Brain microvascular endothelial cell (primary cell): ENCODE results near the gene CDC42EP5.

Experiments used
- DNase-seq: peaks from one replicate; pipeline ENCODE4 v3.0.0-alpha.2; 2020
- H3K27ac ChIP-seq: fragments of 250-450 bp; sonication (Bioruptor Pico); 2 replicates; pipeline ENCODE4 v1.5.1; 2020; ENCODE audit warnings: mild to moderate bottlenecking, moderate library complexity
- H3K27me3 ChIP-seq: fragments of 250-450 bp; sonication (Bioruptor Pico); replicated peaks from 2 replicates; pipeline ENCODE4 v1.5.1; 2020; ENCODE audit warnings: mild to moderate bottlenecking
- H3K36me3 ChIP-seq: fragments of 250-450 bp; sonication (Bioruptor Pico); replicated peaks from 2 replicates; pipeline ENCODE4 v1.5.1; 2020; ENCODE audit warnings: mild to moderate bottlenecking
- H3K4me3 ChIP-seq: 2 replicates; pipeline ENCODE4 v1.5.1; 2011; ENCODE audit warnings: low read depth, mild to moderate bottlenecking, control low read depth, low read length, moderate library complexity
- in situ Hi-C: cut with HindIII; loops from 2 replicates; pipeline ENCODE4 v1.10.0; 2017; ENCODE audit warnings: low sequenced_read_pairs, low pct_ligation_motif_present
- TF ChIP-seq, protein P1 (sequence below): IDR thresholded peaks from 2 replicates; pipeline ENCODE4 v1.5.1; 2011; ENCODE audit warnings: low read depth, mild to moderate bottlenecking, moderate library complexity, low read length, control low read depth, inconsistent platforms; ENCODE audit errors: missing control alignments

Gene CDC42EP5

GRCh38 chr19:54440641-54441040 is 32.5 kb downstream of the CDC42EP5 start:
- no peak for DNase-seq
- no peak overlapping the region for H3K27ac ChIP-seq
- TF ChIP-seq, protein P1, sequence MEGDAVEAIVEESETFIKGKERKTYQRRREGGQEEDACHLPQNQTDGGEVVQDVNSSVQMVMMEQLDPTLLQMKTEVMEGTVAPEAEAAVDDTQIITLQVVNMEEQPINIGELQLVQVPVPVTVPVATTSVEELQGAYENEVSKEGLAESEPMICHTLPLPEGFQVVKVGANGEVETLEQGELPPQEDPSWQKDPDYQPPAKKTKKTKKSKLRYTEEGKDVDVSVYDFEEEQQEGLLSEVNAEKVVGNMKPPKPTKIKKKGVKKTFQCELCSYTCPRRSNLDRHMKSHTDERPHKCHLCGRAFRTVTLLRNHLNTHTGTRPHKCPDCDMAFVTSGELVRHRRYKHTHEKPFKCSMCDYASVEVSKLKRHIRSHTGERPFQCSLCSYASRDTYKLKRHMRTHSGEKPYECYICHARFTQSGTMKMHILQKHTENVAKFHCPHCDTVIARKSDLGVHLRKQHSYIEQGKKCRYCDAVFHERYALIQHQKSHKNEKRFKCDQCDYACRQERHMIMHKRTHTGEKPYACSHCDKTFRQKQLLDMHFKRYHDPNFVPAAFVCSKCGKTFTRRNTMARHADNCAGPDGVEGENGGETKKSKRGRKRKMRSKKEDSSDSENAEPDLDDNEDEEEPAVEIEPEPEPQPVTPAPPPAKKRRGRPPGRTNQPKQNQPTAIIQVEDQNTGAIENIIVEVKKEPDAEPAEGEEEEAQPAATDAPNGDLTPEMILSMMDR = no peak
- peaks cover 13% of the 10 kb centered on the region for H3K36me3 ChIP-seq
- no peaks in the 10 kb centered on the region for H3K27me3 ChIP-seq
- H3K4me3 ChIP-seq = no peak overlapping the region
- in situ Hi-C loops = no loop called here

DNA sequence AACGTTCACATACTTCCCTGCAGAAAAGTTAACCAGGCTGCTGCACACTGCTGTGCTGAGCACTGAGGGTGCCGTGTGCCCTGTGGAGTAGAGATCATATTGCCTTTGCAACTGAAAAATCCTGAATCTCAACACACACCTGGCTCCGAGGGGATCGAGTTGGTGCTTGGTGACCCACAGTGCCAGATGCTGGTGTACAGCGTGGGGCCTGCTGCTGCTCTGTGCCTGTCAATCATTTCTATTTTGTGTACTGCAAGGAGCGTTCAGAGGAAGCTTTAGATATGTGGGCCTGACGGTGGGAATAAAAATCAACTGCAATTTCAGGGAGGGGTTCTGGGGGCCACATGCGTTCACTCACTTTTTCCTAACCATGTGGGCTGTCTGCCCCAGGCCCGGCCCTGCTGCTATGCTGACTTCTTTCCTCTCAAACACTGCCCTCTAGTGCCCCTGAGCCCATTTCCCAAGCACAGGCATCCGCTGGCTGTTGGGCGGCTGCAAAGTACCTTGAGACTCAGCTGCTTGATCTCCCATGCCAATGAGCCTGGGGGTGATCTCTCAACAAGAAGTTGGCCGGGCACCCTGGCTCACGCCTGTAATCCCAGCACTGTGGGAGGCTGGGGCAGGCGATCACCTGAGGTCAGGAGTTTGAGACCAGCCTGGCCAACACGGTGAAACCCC is 33.8 kb downstream of the CDC42EP5 start:
- H3K36me3 ChIP-seq = peaks cover 5% of the 10 kb centered on the region
- in situ Hi-C loops = no loop called here
- TF ChIP-seq, protein P1 = peak; percentile 75
- H3K27ac ChIP-seq = no peak overlapping the region
- no peak overlapping the region for H3K4me3 ChIP-seq
- H3K27me3 ChIP-seq = no peaks in the 10 kb centered on the region
- DNase-seq = peak; percentile 52

GRCh38 chr19:54436628-54437252 is 36.4 kb downstream of the CDC42EP5 start:
- in situ Hi-C loops = no loop called here
- Histone ChIP-seq H3K27me3 (no peaks in the 10 kb centered on the region), H3K27ac (no peak overlapping the region), H3K4me3 (no peak overlapping the region), H3K36me3 (peaks cover 3% of the 10 kb centered on the region)
- TF ChIP-seq, protein P1 = no peak
- DNase-seq = no peak

DNA sequence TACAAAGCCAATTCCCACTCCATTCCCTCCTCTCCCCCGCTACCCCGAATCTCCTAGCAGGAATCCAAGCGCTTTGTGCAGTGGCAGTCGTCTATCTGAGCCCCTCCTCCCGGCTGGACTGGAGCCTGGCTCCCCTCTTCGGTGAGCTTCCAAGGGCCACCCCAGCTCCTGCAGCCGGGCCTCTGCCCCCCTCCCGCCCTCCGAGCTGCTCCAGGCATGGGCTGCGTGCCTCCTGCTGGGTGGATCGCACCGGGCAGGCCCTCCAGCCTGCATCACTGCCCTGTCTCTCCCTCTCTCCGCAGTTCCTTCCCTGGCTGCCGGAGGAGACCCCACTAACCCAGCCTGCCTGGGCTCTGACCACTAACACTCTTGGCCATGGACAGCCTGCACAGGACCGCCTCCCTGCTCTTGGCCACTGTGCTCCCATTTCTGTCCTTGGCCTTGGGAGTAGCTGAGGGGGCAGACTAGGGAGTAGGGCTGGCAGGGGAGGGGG is 37.0 kb downstream of the CDC42EP5 start:
- in situ Hi-C loops = no loop called here
- TF ChIP-seq, protein P1 = no peak
- H3K27me3 ChIP-seq = no peaks in the 10 kb centered on the region
- DNase-seq = no peak
- no peak overlapping the region for H3K27ac ChIP-seq
- no peak overlapping the region for H3K4me3 ChIP-seq
- H3K36me3 ChIP-seq = peaks cover 3% of the 10 kb centered on the region

DNA sequence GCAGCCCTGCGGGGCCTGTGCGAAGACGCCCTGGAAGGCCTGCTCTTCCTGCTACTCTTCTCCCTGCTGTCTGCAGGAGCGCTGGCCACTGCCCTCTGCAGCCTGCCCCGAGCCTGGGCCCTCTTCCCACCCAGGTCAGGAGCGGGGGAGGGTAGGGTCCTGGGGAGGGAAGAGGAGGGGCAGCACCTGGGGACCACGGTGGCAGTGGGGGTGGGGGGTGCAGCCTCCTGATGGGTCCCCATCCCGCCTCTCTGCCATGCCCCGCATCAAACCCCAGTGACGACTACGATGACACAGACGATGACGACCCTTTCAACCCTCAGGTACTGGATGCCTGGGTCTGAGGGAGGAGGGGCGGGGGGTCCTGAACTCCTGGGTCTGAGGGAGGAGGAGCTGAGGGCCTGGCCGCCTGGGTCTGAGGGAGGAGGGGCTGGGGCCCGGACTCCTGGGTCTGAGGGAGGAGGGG is 37.5 kb downstream of the CDC42EP5 start:
- Histone ChIP-seq H3K4me3 (no peak overlapping the region), H3K36me3 (peaks cover 3% of the 10 kb centered on the region), H3K27me3 (no peaks in the 10 kb centered on the region), H3K27ac (no peak overlapping the region)
- TF ChIP-seq, protein P1 = no peak
- DNase-seq = no peak
- in situ Hi-C loops = no loop called here
